HEK293 (cell line): ENCODE data around the gene MEOX1.

Source experiments
- CTCF ChIA-PET: fragments of 350-600 bp; formaldehyde crosslinking; extraction: SDS; loops from one replicate; lab custom pipeline; 2021; ENCODE audit warnings: antibody characterized with exemption; lab: Yijun Ruan, JAX
- POLR2A ChIA-PET: fragments of 300-600 bp; formaldehyde crosslinking; extraction: SDS; loops from one replicate; lab custom pipeline; 2020; ENCODE audit warnings: antibody characterized with exemption, inconsistent platforms; lab: Yijun Ruan, JAX
- H3K27ac ChIP-seq: fragments of 200-500 bp; sonication (Bioruptor generic); 2 replicates; pipeline ENCODE4 v1.5.1; 2014; ENCODE audit warnings: low read depth, low read length, control low read depth, inconsistent platforms; ENCODE audit errors: extremely low read depth
- H3K36me3 ChIP-seq, 2 experiments: fragments of 200-500 bp in 1 of 2; sonication (Bioruptor generic) in 1 of 2; 1 replicate in 1 of 2; 2 replicates in 1 of 2; pipeline ENCODE4 v1.5.1; 2014 to 2017; ENCODE audit warnings: inconsistent platforms in 2 of 2, low read length in 2 of 2; ENCODE audit not compliant: control insufficient read depth in 2 of 2, insufficient read depth in 1 of 2
- H3K4me1 ChIP-seq: fragments of 200-500 bp; sonication (Bioruptor generic); 2 replicates; pipeline ENCODE4 v1.5.1; 2014; ENCODE audit warnings: mild to moderate bottlenecking, low read length, inconsistent platforms; ENCODE audit not compliant: control insufficient read depth, insufficient read depth
- H3K4me3 ChIP-seq: 2 replicates; pipeline ENCODE4 v1.5.1; 2011; ENCODE audit warnings: low read depth, mild to moderate bottlenecking, control low read depth, low read length, moderate library complexity
- H3K9me3 ChIP-seq: fragments of 200-500 bp; sonication (Bioruptor generic); 2 replicates; pipeline ENCODE4 v1.5.1; 2014; ENCODE audit warnings: low read depth, low read length, inconsistent platforms; ENCODE audit not compliant: control insufficient read depth, insufficient read depth
- BCL11A ChIP-seq: fragments of 450-650 bp; formaldehyde crosslinking; IDR thresholded peaks from 2 replicates; pipeline ENCODE4 v1.5.1; 2016; ENCODE audit warnings: low read depth, missing biosample characterization, missing genetic modification characterization
- GFI1B ChIP-seq: fragments of 450-650 bp; formaldehyde crosslinking; IDR thresholded peaks from 2 replicates; pipeline ENCODE4 v1.5.1; 2016; ENCODE audit warnings: missing biosample characterization, missing genetic modification characterization
- GLI4 ChIP-seq: fragments of 450-650 bp; formaldehyde crosslinking; IDR thresholded peaks from 2 replicates; pipeline ENCODE4 v1.5.1; 2016; ENCODE audit warnings: missing biosample characterization, missing genetic modification characterization
- HOXC10 ChIP-seq: sonication (generic); formaldehyde crosslinking; IDR thresholded peaks from 2 replicates; pipeline ENCODE4 v1.8.1; 2023; ENCODE audit warnings: mild to moderate bottlenecking, missing genetic modification reagents
- PRDM1 ChIP-seq: fragments of 450-650 bp; formaldehyde crosslinking; IDR thresholded peaks from 2 replicates; pipeline ENCODE4; 2016; ENCODE audit warnings: missing biosample characterization, missing genetic modification characterization
- ZBTB1 ChIP-seq: fragments of 450-650 bp; formaldehyde crosslinking; IDR thresholded peaks from 2 replicates; pipeline ENCODE4 v1.5.1; 2016; ENCODE audit warnings: missing biosample characterization, missing genetic modification characterization
- ZNF433 ChIP-seq: fragments of 450-650 bp; formaldehyde crosslinking; IDR thresholded peaks from 2 replicates; pipeline ENCODE4 v1.5.1; 2016; ENCODE audit warnings: missing biosample characterization, missing genetic modification characterization, low read depth
- ZNF514 ChIP-seq: fragments of 450-650 bp; formaldehyde crosslinking; IDR thresholded peaks from 2 replicates; pipeline ENCODE4 v1.5.1; 2016; ENCODE audit warnings: missing biosample characterization, missing genetic modification characterization
- ZNF571 ChIP-seq: fragments of 450-650 bp; formaldehyde crosslinking; IDR thresholded peaks from 2 replicates; pipeline ENCODE4 v1.5.0; 2017; ENCODE audit warnings: missing biosample characterization, missing genetic modification characterization
- ZNF707 ChIP-seq: fragments of 450-650 bp; formaldehyde crosslinking; IDR thresholded peaks from 2 replicates; pipeline ENCODE4 v1.5.1; 2016; ENCODE audit warnings: missing biosample characterization, missing genetic modification characterization
- ZNF785 ChIP-seq: fragments of 450-650 bp; formaldehyde crosslinking; IDR thresholded peaks from 2 replicates; pipeline ENCODE4 v1.5.1; 2016; ENCODE audit warnings: missing biosample characterization, missing genetic modification characterization
- ZSCAN16 ChIP-seq: fragments of 450-650 bp; formaldehyde crosslinking; IDR thresholded peaks from 2 replicates; pipeline ENCODE4 v1.5.1; 2016; ENCODE audit warnings: missing biosample characterization, missing genetic modification characterization
- TF ChIP-seq, protein P1 (sequence below): fragments of 450-650 bp; formaldehyde crosslinking; IDR thresholded peaks from 2 replicates; pipeline ENCODE4 v1.5.1; 2016; ENCODE audit warnings: missing biosample characterization, missing genetic modification characterization
- TF ChIP-seq, protein P2 (sequence below): fragments of 450-650 bp; formaldehyde crosslinking; IDR thresholded peaks from 2 replicates; pipeline ENCODE4 v1.5.1; 2016; ENCODE audit warnings: missing biosample characterization, missing genetic modification characterization
- TF ChIP-seq, protein P3 (sequence below): fragments of 450-650 bp; formaldehyde crosslinking; IDR thresholded peaks from 2 replicates; pipeline ENCODE4 v1.5.1; 2016; ENCODE audit warnings: missing biosample characterization, missing genetic modification characterization

Gene MEOX1

DNA sequence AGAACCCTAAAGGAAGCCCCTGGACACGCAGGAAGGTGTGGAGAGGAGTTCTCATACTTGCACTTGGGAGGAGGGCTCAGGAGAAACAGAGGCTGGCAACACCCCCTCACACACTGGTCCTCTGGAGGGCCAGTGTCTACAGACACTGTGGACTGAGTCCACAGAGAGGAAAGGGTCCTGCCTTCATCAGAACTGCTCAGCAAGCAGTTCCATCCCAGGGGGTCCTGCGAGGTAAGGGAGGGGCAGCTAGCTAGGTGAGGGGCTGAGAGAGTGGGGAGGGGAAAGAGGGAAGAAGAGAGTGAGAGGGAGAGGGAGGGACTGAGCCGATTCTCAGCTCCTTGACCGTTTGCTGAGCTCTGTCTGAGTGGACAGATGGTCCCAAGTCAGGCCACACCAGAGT is 17.7 kb upstream of the MEOX1 start:
- Histone ChIP-seq H3K4me3 (no peak overlapping the region), H3K9me3 (no peaks in the 10 kb centered on the region), H3K4me1 (peaks cover 6% of the 10 kb centered on the region), H3K36me3 (no peaks in the 10 kb centered on the region), H3K27ac (no peak overlapping the region)
- ChIA-PET POLR2A (no interaction called here), CTCF (interaction anchor here (0.6 to 1.4 kb wide), 4 partner anchors 10 to 285 kb away, joined by 3 read pairs; no protein-coding TSS in a partner anchor)
- TF ChIP-seq PRDM1 (tag by site-specific recombination): peak; percentile 17; the same call in 1 of the 2 replicates
- TF ChIP-seq ZNF785 (tag by site-specific recombination): no peak
- no peak for TF ChIP-seq ZNF571 (tag by site-specific recombination)
- TF ChIP-seq ZNF514: no peak

DNA sequence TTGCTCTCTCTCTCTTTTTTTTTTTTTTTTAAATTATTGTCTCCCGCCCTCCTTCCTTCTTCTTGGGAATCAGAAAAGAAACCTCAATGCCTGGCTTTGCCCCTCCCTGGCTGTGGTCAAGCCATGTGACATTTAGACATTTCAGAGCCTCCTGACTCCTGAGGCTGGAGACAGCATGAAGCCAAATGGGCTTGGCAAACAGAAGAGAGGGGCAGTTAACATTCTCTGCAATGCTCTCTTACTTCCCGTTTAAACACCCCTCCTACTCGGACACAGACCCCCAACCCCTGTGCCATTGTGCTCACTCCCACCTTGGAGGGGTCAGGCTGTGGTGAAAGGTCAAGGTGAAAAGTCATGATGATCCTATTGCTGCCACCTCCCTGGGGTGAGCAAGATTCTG is 14.7 kb upstream of the MEOX1 start:
- H3K4me1 ChIP-seq: peaks cover 16% of the 10 kb centered on the region
- TF ChIP-seq, protein P1, sequence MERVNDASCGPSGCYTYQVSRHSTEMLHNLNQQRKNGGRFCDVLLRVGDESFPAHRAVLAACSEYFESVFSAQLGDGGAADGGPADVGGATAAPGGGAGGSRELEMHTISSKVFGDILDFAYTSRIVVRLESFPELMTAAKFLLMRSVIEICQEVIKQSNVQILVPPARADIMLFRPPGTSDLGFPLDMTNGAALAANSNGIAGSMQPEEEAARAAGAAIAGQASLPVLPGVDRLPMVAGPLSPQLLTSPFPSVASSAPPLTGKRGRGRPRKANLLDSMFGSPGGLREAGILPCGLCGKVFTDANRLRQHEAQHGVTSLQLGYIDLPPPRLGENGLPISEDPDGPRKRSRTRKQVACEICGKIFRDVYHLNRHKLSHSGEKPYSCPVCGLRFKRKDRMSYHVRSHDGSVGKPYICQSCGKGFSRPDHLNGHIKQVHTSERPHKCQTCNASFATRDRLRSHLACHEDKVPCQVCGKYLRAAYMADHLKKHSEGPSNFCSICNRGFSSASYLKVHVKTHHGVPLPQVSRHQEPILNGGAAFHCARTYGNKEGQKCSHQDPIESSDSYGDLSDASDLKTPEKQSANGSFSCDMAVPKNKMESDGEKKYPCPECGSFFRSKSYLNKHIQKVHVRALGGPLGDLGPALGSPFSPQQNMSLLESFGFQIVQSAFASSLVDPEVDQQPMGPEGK (tag by site-specific recombination): 0 out of 2 replicates have a peak, but pooled peaks have one; percentile 17
- TF ChIP-seq ZNF514: no peak
- TF ChIP-seq ZBTB1 (tag by site-specific recombination): no peak
- TF ChIP-seq, protein P2, sequence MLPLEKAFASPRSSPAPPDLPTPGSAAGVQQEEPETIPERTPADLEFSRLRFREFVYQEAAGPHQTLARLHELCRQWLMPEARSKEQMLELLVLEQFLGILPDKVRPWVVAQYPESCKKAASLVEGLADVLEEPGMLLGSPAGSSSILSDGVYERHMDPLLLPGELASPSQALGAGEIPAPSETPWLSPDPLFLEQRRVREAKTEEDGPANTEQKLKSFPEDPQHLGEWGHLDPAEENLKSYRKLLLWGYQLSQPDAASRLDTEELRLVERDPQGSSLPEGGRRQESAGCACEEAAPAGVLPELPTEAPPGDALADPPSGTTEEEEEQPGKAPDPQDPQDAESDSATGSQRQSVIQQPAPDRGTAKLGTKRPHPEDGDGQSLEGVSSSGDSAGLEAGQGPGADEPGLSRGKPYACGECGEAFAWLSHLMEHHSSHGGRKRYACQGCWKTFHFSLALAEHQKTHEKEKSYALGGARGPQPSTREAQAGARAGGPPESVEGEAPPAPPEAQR (tag by site-specific recombination): no peak
- peak; percentile 39; the same call in 1 of the 2 replicates for TF ChIP-seq BCL11A (tag by site-specific recombination)
- TF ChIP-seq GLI4 (tag by site-specific recombination): no peak
- TF ChIP-seq ZSCAN16: peak; percentile 92
- TF ChIP-seq, all 188 proteins: peak for 3
- no peaks in the 10 kb centered on the region for H3K36me3 ChIP-seq
- H3K9me3 ChIP-seq: no peaks in the 10 kb centered on the region
- CTCF ChIA-PET: interaction anchor here (0.6 to 1.5 kb wide), 4 partner anchors 14 to 164 kb away, joined by 3 to 4 read pairs (median 3); no protein-coding TSS in a partner anchor
- no peak overlapping the region for H3K27ac ChIP-seq
- H3K4me3 ChIP-seq: no peak overlapping the region
- POLR2A ChIA-PET: interaction anchor here (0.7 kb wide), 1 partner anchor 24 kb away, joined by 4 read pairs; no protein-coding TSS in a partner anchor

DNA sequence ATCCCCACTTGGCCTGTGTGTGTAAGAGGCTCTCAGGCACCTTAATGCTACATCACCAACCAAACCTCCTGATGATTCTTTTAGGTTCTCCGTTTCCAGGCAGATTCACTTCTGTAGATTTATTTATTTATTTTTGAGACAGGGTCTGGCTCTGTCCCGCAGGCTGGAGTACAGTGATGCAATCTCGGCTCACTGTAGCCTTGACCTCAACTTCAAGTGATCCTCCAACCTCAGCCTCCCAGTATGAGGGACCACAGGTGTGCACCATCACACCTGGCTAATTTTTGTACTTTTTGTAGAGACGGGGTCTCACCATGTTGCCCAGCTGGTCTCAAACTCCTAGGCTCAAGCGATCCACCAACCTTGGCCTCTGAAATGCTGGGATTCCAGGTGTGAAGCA is 12.7 kb upstream of the MEOX1 start:
- Histone ChIP-seq H3K4me3 (no peak overlapping the region), H3K4me1 (peaks cover 36% of the 10 kb centered on the region), H3K36me3 (no peaks in the 10 kb centered on the region), H3K27ac (no peak overlapping the region), H3K9me3 (no peaks in the 10 kb centered on the region)
- CTCF ChIA-PET: interaction anchor here (0.6 to 3.1 kb wide), 47 partner anchors 10 to 282 kb away, joined by 3 to 28 read pairs (median 5); no protein-coding TSS in a partner anchor
- POLR2A ChIA-PET: interaction anchor here (1.8 to 2.1 kb wide), 2 partner anchors 83 to 97 kb away, joined by 5 to 16 read pairs; no protein-coding TSS in a partner anchor
- TF ChIP-seq ZNF433 (tag by site-specific recombination) (no peak), GFI1B (tag by site-specific recombination) (no peak), ZNF707 (tag by site-specific recombination) (no peak), HOXC10 (CRISPR knock-in tag) (no peak)
- TF ChIP-seq, protein P1 (tag by site-specific recombination): no peak
- TF ChIP-seq, protein P3, sequence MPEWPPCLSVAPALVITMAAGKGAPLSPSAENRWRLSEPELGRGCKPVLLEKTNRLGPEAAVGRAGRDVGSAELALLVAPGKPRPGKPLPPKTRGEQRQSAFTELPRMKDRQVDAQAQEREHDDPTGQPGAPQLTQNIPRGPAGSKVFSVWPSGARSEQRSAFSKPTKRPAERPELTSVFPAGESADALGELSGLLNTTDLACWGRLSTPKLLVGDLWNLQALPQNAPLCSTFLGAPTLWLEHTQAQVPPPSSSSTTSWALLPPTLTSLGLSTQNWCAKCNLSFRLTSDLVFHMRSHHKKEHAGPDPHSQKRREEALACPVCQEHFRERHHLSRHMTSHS (tag by site-specific recombination): no peak
